GM06990 (cell line): ENCODE data around the gene GJA4.

Source experiments
- DNase-seq: peaks from one replicate; pipeline ENCODE4 v3.0.0-alpha.2; 2011; ENCODE audit not compliant: insufficient read length; ENCODE audit errors: extremely low read depth
- H3K27me3 ChIP-seq: replicated peaks from 2 replicates; pipeline ENCODE4 v1.6.0; 2011; ENCODE audit warnings: low read length; ENCODE audit not compliant: control insufficient read depth, insufficient read depth
- H3K36me3 ChIP-seq: 2 replicates; pipeline ENCODE4 v1.5.1; 2011; ENCODE audit warnings: low read length; ENCODE audit not compliant: control insufficient read depth, insufficient read depth
- H3K4me3 ChIP-seq: replicated peaks from 2 replicates; pipeline ENCODE4 v1.5.1; 2011; ENCODE audit warnings: low read depth, mild to moderate bottlenecking, control low read depth, low read length
- TF ChIP-seq, protein P1 (sequence below): IDR thresholded peaks from 2 replicates; pipeline ENCODE4 v1.5.1; 2011; ENCODE audit warnings: low read length, control low read depth, mild to moderate bottlenecking, inconsistent platforms; ENCODE audit not compliant: insufficient read depth, poor library complexity, severe bottlenecking

GJA4 gene

DNA sequence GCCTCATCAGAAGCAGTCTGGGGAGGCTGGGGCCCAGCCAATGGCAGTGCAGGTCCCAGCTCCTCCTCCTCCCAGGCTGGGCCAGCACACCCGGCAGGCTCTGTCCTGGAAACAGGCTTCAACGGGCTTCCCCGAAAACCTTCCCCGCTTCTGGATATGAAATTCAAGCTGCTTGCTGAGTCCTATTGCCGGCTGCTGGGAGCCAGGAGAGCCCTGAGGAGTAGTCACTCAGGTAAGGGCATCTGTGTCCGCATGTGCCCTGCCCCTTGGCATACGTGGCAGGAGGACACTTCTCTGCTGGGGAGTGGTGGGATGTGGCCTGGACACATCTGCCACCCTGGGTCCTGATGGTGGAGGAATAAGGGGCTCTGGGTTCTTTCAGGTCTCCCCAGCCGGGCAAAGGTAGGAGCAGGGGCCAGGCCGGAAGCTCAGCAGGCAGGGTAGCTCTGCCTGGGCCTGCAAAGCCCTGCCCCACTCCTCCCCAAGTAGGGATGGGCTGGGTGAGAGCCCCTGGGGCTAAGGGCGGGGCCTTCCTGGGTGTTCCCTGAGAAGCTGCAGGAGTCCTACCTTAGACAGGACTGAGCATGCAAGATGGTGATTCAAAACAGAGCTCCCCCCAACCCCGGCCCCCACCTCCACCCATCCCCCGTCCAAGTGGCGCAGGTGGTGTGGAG, 37.7 kb upstream of the GJA4 start, which contains the start of gene GJB5:
TSS of gene GJB5 (plus strand) at position 84 of the 674 bp plus-strand sequence. CDS start 2,284 bp downstream, outside the sequence.
- no peaks in the 10 kb centered on the region for H3K36me3 ChIP-seq
- no peak for DNase-seq
- no peak within 1 kb of the TSS for H3K4me3 ChIP-seq
- no peaks in the 10 kb centered on the region; the same call in 1 of the 2 replicates for H3K27me3 ChIP-seq
- TF ChIP-seq, protein P1, sequence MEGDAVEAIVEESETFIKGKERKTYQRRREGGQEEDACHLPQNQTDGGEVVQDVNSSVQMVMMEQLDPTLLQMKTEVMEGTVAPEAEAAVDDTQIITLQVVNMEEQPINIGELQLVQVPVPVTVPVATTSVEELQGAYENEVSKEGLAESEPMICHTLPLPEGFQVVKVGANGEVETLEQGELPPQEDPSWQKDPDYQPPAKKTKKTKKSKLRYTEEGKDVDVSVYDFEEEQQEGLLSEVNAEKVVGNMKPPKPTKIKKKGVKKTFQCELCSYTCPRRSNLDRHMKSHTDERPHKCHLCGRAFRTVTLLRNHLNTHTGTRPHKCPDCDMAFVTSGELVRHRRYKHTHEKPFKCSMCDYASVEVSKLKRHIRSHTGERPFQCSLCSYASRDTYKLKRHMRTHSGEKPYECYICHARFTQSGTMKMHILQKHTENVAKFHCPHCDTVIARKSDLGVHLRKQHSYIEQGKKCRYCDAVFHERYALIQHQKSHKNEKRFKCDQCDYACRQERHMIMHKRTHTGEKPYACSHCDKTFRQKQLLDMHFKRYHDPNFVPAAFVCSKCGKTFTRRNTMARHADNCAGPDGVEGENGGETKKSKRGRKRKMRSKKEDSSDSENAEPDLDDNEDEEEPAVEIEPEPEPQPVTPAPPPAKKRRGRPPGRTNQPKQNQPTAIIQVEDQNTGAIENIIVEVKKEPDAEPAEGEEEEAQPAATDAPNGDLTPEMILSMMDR, result no peak

DNA sequence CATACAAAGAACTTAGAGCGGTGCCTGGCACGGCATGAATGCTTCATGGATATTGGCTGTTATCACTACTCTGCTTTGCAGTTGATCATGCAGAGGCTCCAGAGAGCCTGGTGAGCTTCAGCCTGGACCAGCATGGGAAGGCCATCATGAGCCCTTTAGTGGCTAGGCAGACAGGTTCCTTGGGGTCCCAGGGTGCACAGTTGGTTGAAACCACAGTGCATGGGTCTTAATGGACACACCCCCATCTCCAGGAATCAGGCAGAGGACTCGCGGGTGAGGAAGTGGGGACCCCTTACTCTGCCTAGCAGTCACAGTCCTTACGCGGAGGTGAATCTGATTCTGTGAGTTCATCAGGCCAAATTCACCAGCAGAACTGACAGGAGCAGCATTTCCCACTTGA, 36.8 kb upstream of the GJA4 start:
- H3K4me3 ChIP-seq, result no peak overlapping the region

DNA sequence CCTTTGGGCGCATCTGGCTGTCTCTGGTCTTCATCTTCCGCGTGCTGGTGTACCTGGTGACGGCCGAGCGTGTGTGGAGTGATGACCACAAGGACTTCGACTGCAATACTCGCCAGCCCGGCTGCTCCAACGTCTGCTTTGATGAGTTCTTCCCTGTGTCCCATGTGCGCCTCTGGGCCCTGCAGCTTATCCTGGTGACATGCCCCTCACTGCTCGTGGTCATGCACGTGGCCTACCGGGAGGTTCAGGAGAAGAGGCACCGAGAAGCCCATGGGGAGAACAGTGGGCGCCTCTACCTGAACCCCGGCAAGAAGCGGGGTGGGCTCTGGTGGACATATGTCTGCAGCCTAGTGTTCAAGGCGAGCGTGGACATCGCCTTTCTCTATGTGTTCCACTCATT, 35.4 kb upstream of the GJA4 start:
- Histone ChIP-seq H3K4me3 (no peak overlapping the region), H3K27me3 (no peaks in the 10 kb centered on the region; the same call in 1 of the 2 replicates)

More for the DNA sequence above, 36.8 kb upstream of the GJA4 start:
- Histone ChIP-seq H3K27me3 (no peaks in the 10 kb centered on the region; the same call in 1 of the 2 replicates), H3K36me3 (no peaks in the 10 kb centered on the region)
- DNase-seq, result no peak
- TF ChIP-seq, protein P1, result no peak

DNA sequence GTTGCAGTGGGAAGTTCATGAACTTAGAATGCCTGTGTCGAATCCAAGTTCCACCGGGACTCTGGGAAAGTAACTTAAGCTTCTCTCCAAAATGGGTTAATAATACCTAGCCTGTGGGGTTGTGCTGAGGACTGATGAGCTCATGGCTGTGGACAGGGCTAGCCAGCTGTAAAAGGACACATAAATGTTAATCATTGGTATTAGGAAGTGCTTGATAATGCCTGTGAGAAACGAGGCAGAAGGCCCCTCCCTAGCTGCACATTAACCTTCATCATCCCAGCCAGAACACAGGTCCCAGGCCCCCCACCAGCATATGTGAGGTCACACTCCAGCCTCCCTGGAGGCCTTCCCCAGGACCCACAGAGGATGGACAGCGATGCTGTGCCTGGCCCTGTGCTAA, 34.0 kb upstream of the GJA4 start:
- H3K4me3 ChIP-seq, result no peak overlapping the region
- TF ChIP-seq, protein P1, result no peak
- peaks cover 1% of the 10 kb centered on the region for H3K27me3 ChIP-seq
- no peak for DNase-seq
- H3K36me3 ChIP-seq, result no peaks in the 10 kb centered on the region

More for the DNA sequence above, 35.4 kb upstream of the GJA4 start:
- no peaks in the 10 kb centered on the region for H3K36me3 ChIP-seq
- no peak for DNase-seq
- TF ChIP-seq, protein P1, result no peak

DNA sequence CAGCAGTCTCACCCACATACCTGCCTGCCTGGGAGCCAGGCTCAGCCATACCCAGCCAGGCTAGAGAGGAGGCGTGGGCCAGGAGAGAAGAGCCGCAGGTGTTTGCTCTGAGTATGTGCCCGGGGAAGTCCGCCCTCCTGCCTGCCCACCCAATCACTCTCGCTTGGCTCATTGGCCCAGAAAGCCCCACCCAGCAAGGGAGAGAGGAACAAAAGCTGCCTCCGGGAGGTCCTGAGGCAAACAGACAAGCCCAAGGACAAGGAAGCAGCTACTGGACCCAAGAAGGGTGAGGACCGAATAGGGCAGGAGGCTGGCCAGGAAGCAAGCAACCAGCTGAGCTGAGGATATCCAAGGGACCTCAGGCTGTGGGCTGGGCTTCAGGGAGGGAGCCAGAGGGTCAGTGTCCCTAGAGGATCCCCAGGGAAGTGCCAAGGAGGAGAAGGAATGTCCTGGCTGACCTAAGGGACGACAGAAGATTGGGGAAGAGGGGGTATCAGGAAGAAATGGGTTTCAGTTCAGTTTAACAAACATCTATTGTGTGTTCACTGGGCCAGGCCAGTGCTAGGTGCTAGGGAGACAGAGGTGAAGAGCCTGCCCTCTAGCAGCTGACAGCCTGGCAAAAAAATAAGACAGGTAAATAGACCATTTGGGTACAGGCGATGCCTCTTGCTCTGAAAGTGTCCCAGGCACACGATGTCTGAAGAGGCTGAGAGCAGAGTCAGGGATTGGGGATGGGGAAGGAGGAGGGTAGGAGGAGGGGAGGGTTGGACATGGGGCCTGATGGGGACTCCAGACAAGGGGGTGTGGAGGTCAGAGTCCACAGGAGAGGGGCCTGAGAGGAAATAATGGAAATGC, 33.1 kb upstream of the GJA4 start, which contains the start of gene GJB4:
TSS of gene GJB4 (plus strand) at position 238 of the 855 bp plus-strand sequence. CDS start 1,515 bp downstream, outside the sequence.
- no peak for DNase-seq
- no peak within 1 kb of the TSS for H3K4me3 ChIP-seq
- TF ChIP-seq, protein P1, result no peak
- H3K36me3 ChIP-seq, result no peaks in the 10 kb centered on the region
- H3K27me3 ChIP-seq, result peaks cover 1% of the 10 kb centered on the region
